Heart left ventricle (tissue), 16 donors: ENCODE results near the gene TMEM174. TPM values are rescaled to one million over a fixed set of nuclear protein-coding genes. Genes with fewer than 3 reads are reported as not detected.

ENCODE experiments used
- ATAC-seq, 4 donors: fragments of 200-7000 bp; cut with Tn5 transposase; one replicate each; pipeline ENCODE4 v1.9.1; 2020 to 2022; ENCODE audit warnings: moderate library complexity in 4 of 4, mild to moderate bottlenecking in 3 of 4, moderate number of reproducible peaks in 1 of 4
- DNase-seq, 5 donors: peaks; one replicate each; pipeline ENCODE4 v3.0.0-alpha.2; 2020
- H3K27ac ChIP-seq, 12 donors: fragments of 200-600 bp; sonication (generic) in 4 of 12; one replicate each; pipeline versions ENCODE4 v1.5.0 to v1.8.0; 2016 to 2022; ENCODE audit warnings: mild to moderate bottlenecking in 2 of 12
- H3K27me3 ChIP-seq, 9 donors: fragments of 200-600 bp; sonication (generic) in 2 of 9; one replicate each; pipeline versions ENCODE4 v1.5.1 to v1.8.0; 2016 to 2022; ENCODE audit warnings: mild to moderate bottlenecking in 3 of 9
- H3K36me3 ChIP-seq, 9 donors: fragments of 200-600 bp; sonication (generic) in 2 of 9; one replicate each; pipeline versions ENCODE4 v1.5.0 to v1.8.0; 2018 to 2022; ENCODE audit warnings: mild to moderate bottlenecking in 2 of 9
- H3K4me1 ChIP-seq, 12 donors: fragments of 200-600 bp; sonication (generic) in 4 of 12; one replicate each; pipeline versions ENCODE4 v1.5.0 to v1.8.0; 2016 to 2022; ENCODE audit warnings: mild to moderate bottlenecking in 3 of 12
- H3K4me3 ChIP-seq, 12 donors: fragments of 200-600 bp; sonication (generic) in 4 of 12; one replicate each; pipeline versions ENCODE4 v1.5.0 to v1.8.0; 2017 to 2022; ENCODE audit warnings: mild to moderate bottlenecking in 9 of 12, moderate library complexity in 4 of 12
- H3K9me3 ChIP-seq, 12 donors: fragments of 200-600 bp; sonication (generic) in 4 of 12; one replicate each; pipeline versions ENCODE4 v1.5.0 to v1.8.0; 2016 to 2022; ENCODE audit warnings: mild to moderate bottlenecking in 1 of 12
- POLR2A ChIP-seq, 2 donors: fragments of 450-650 bp; IDR thresholded peaks; one replicate each; pipeline ENCODE4 v1.6.1; 2017; ENCODE audit warnings: antibody characterized with exemption in 2 of 2, mild to moderate bottlenecking in 2 of 2, moderate library complexity in 2 of 2
- WGBS, 4 donors: extraction: QIAGEN DNeasy Blood & Tissue Kit in 2 of 4; methylation state at CpG; one replicate each; pipeline versions ENCODE4 v1.1.5 to v1.1.7; 2013 to 2018; 5-methylcytosine and 5-hydroxymethylcytosine counted together
- intact Hi-C, 10 donors: fragments of 100-400 bp; cut with DNase I; formaldehyde crosslinking; loops; one replicate each; pipeline versions ENCODE4 v1.11.1 to v1.14.2; 2022
- polyA plus RNA-seq, 2 donors: library from polyadenylated mRNA; stranded (reverse); fragments of 200-250 nt; gene quantifications; one replicate each; pipeline ENCODE4 v1.2.3, GENCODE V29; 2013
- total RNA-seq, 9 donors: library from RNA; depleted of rRNA in 2 of 9; stranded (reverse); fragments of >200 nt in 2 of 9; fragmentation: NEBNext Ultra II Directional in 3 of 9; extraction: Animal tissue kit (Norgen Biotek cat#: 25700) in 3 of 9; gene quantifications; one replicate each; pipeline versions ENCODE4 v1.1.0 to v1.2.4, GENCODE V29; 2016 to 2023
- TF ChIP-seq, protein P1 (sequence below), 12 donors: fragments of 200-600 bp; sonication (generic) in 4 of 12; IDR thresholded peaks; one replicate each; pipeline versions ENCODE4 v1.5.0 to v1.8.0; 2018 to 2022; ENCODE audit warnings: antibody characterized with exemption in 12 of 12, mild to moderate bottlenecking in 5 of 12
- donor health status: ischemic (EF 13 %, LVEDD 7.1; RV severe dilation, severe dysfunction).
- donor health status: healthy with polysubstance abuse.
- donor health status: DM: no; HTN: yes; CAD: no.
- donor health status: DM: no; HTN: no; CAD: no.
- donor health status: ischemic (EF 25% LVEDD 6.9; RV normal size, moderate dysfunction).
- donor health status: ischemic (EF 25% LVEDD 5.7; RV mildly dilated, moderate dysfunction).
- donor health status: healthy.
- donor health status: DM: yes; HTN: yes; CAD: no.
- donor health status: ischemic (EF 35%, LVEDD 5.7; RV mildly dilated, moderate dysfunction).
- donor health status: nonischemic (EF 11% LVEDD 7.7; RV severe dilation, severe dysfunction).
- donor health status: DM: yes; HTN: yes; CAD: no.
- donor health status: PGD.
- donor health status: ischemic (EF 29% LVEDD 5.4; RV normal size, mild dysfunction).
- donor health status: nonischemic (EF 23%, LVEDD 6.1; RV moderate dilation, normal function).

The TMEM174 gene
- total and polyA plus RNA-seq, 11 donors = not detected

DNA sequence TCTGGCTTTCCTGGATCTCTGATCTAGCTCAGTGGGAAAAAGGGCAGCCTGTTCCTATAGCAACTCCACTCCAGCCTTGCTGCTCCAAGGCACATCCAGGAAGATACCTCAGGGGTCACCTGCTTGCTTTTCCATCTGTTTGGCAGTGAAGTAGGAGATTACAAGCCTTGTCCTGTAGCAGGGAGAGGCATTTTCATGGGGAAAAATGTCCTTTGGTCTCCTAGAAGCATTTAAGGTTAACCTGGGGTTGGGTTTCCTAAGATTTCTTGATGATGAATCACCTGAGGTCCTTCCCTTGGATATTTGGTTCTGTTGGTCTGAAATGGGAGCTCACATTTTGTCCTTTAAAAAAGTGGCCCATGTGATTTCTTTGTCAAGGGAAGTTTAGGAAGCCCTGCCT lies 1.5 kb upstream of the TMEM174 start:
- intact Hi-C loops = no loop called here
- Histone ChIP-seq H3K27ac (no peak overlapping the region), H3K27me3 (peaks cover 0 to 43% (median 3%) of the 10 kb centered on the region in 9 donors), H3K4me3 (no peak overlapping the region), H3K9me3 (no peaks in the 10 kb centered on the region), H3K36me3 (no peaks in the 10 kb centered on the region), H3K4me1 (no peaks in the 10 kb centered on the region)
- ATAC-seq (no peak), DNase-seq (no peak)
- TF ChIP-seq, protein P1, sequence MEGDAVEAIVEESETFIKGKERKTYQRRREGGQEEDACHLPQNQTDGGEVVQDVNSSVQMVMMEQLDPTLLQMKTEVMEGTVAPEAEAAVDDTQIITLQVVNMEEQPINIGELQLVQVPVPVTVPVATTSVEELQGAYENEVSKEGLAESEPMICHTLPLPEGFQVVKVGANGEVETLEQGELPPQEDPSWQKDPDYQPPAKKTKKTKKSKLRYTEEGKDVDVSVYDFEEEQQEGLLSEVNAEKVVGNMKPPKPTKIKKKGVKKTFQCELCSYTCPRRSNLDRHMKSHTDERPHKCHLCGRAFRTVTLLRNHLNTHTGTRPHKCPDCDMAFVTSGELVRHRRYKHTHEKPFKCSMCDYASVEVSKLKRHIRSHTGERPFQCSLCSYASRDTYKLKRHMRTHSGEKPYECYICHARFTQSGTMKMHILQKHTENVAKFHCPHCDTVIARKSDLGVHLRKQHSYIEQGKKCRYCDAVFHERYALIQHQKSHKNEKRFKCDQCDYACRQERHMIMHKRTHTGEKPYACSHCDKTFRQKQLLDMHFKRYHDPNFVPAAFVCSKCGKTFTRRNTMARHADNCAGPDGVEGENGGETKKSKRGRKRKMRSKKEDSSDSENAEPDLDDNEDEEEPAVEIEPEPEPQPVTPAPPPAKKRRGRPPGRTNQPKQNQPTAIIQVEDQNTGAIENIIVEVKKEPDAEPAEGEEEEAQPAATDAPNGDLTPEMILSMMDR (IDR thresholded peaks at IDR 0.05) = no peak
- no peak for TF ChIP-seq POLR2A (IDR thresholded peaks at IDR 0.05)

DNA sequence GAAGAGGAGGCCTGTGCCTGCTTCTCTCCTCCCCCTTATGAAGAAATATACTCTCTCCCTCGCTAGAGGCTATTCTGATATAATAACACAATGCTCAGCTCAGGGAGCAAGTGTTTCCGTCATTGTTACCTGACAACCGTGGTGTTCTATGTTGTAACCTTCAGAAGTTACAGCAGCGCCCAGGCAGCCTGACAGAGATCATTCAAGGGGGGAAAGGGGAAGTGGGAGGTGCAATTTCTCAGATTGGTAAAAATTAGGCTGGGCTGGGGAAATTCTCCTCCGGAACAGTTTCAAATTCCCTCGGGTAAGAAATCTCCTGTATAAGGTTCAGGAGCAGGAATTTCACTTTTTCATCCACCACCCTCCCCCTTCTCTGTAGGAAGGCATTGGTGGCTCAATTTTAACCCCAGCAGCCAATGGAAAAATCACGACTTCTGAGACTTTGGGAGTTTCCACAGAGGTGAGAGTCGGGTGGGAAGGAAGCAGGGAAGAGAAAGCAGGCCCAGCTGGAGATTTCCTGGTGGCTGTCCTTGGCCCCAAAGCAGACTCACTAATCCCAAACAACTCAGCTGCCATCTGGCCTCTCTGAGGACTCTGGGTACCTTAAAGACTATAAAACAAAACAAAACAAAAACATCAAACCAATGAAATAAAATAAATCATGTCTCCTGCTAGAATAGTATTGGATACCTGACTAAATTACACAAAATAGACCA lies 1.3 kb downstream of the TMEM174 start:
- 56 to 63% (median 60%) methylated on average over 8 of the region's 8 CpGs for WGBS, 4 donors
- ATAC-seq (no peak), DNase-seq (no peak)
- H3K4me1 ChIP-seq = no peaks in the 10 kb centered on the region
- H3K27me3 ChIP-seq = peaks cover 0 to 43% (median 3%) of the 10 kb centered on the region in 9 donors
- intact Hi-C loops = no loop called here
- H3K4me3 ChIP-seq = no peak overlapping the region
- no peaks in the 10 kb centered on the region for H3K36me3 ChIP-seq
- no peaks in the 10 kb centered on the region for H3K9me3 ChIP-seq
- H3K27ac ChIP-seq = no peak overlapping the region
- TF ChIP-seq, protein P1 (IDR thresholded peaks at IDR 0.05) = no peak
- TF ChIP-seq POLR2A (IDR thresholded peaks at IDR 0.05) = no peak

DNA sequence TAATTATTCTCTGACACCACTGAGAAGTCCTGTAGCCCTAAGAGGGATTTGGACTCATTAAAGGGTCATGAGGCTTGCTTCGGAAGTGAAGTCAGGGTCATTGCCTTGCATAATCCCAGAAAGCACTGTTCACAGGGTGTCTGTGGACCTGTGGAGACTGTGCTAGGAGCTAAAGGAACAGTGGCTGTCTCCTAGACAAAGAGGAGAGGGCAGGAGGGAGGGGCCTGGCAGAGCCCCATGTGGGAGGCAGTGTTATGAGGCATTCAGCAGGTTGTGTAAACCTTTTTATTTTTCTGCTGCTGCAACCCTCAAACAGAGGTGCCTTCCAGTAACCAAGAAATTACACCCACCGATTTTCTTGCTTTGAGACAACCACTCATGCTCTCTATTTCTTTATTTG lies 3.3 kb downstream of the TMEM174 start:
- no peak overlapping the region for H3K4me3 ChIP-seq

DNA sequence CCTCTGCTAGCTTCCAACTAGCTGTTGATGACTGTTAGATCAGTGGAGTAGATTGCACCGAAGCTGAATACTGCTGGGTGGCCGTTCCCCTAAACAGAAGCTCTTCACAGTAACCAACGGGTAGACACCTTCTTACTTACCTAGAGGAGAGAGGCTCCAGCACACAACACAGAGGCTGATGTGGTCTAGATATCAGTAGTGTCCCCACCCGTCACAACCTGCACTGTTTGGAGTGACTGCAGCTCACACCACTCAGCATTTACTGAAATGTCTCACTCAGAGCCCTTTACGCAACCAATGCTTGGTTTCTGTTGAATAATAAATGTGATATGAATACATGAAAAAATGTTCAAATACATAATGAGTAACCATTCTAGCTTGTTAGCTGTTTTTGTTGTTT lies 5.3 kb downstream of the TMEM174 start:
- DNase-seq = no peak

More for the DNA sequence above, 3.3 kb downstream of the TMEM174 start:
- intact Hi-C loops = no loop called here
- 85 to 93% (median 91%) methylated on average over 2 of the region's 2 CpGs for WGBS, 4 donors
- Histone ChIP-seq H3K9me3 (no peaks in the 10 kb centered on the region), H3K4me1 (no peaks in the 10 kb centered on the region), H3K36me3 (no peaks in the 10 kb centered on the region), H3K27me3 (peaks cover 0 to 54% (median 3%) of the 10 kb centered on the region in 9 donors), H3K27ac (no peak overlapping the region)
- TF ChIP-seq, protein P1 (IDR thresholded peaks at IDR 0.05) = no peak
- no peak for TF ChIP-seq POLR2A (IDR thresholded peaks at IDR 0.05)
- ATAC-seq (no peak), DNase-seq (no peak)

More for the DNA sequence above, 5.3 kb downstream of the TMEM174 start:
- Histone ChIP-seq H3K36me3 (no peaks in the 10 kb centered on the region), H3K27me3 (peaks cover 0 to 58% (median 2%) of the 10 kb centered on the region in 9 donors), H3K4me3 (no peak overlapping the region), H3K9me3 (no peaks in the 10 kb centered on the region), H3K27ac (no peak overlapping the region), H3K4me1 (no peaks in the 10 kb centered on the region)
- TF ChIP-seq POLR2A (IDR thresholded peaks at IDR 0.05) = no peak
- TF ChIP-seq, protein P1 (IDR thresholded peaks at IDR 0.05) = no peak
- 87 to 90% (median 89%) methylated on average over 5 of the region's 5 CpGs for WGBS, 4 donors
- no peak for ATAC-seq
- intact Hi-C loops = no loop called here
